Suprapubic skin (tissue), 4 donors: ENCODE measurements around the gene FOXN1. TPM values are rescaled to one million over a fixed set of nuclear protein-coding genes. Genes with fewer than 3 reads are reported as not detected.
"Not testable (repeated sequence)": the region's sequence is repeated elsewhere in the genome, so short reads cannot be mapped to it uniquely, and the experiment has no call there.

Experiments
- DNase-seq, 2 donors: peaks; one replicate each; pipeline ENCODE4 v3.0.0-alpha.2; 2019; ENCODE audit warnings: low spot score in 2 of 2
- H3K27ac ChIP-seq: fragments of 200-600 bp; sonication (generic); one replicate; pipeline ENCODE4 v1.5.1; 2019
- H3K27me3 ChIP-seq: fragments of 200-600 bp; sonication (generic); one replicate; pipeline ENCODE4 v1.5.1; 2019
- H3K36me3 ChIP-seq: fragments of 200-600 bp; sonication (generic); one replicate; pipeline ENCODE4 v1.5.1; 2019
- H3K4me1 ChIP-seq: fragments of 200-600 bp; sonication (generic); one replicate; pipeline ENCODE4 v1.5.1; 2019
- H3K4me3 ChIP-seq: fragments of 200-600 bp; sonication (generic); one replicate; pipeline ENCODE4 v1.5.1; 2019; ENCODE audit warnings: mild to moderate bottlenecking
- H3K9me3 ChIP-seq: fragments of 200-600 bp; sonication (generic); one replicate; pipeline ENCODE4 v1.5.1; 2019
- CTCF ChIP-seq, 2 donors: fragments of 200-600 bp in 1 of 2; fragments of 450-650 bp in 1 of 2; sonication (generic) in 1 of 2; IDR thresholded peaks; one replicate each; pipeline ENCODE4 v1.5.1; 2016 to 2019; ENCODE audit warnings: antibody characterized with exemption in 2 of 2, mild to moderate bottlenecking in 1 of 2, moderate library complexity in 1 of 2
- EP300 ChIP-seq: sonication (generic); formaldehyde crosslinking; IDR thresholded peaks from one replicate; pipeline ENCODE4 v1.6.1; 2017; ENCODE audit warnings: antibody characterized with exemption
- POLR2A ChIP-seq, 2 donors: fragments of 450-650 bp; IDR thresholded peaks; one replicate each; pipeline ENCODE4 v1.6.1; 2017; ENCODE audit warnings: antibody characterized with exemption in 2 of 2, mild to moderate bottlenecking in 2 of 2, moderate library complexity in 2 of 2
- POLR2AphosphoS5 ChIP-seq, 3 donors: sonication (generic); formaldehyde crosslinking; IDR thresholded peaks; one replicate each; pipeline ENCODE4 v1.6.1; 2017; ENCODE audit warnings: antibody characterized with exemption in 3 of 3
- WGBS: methylation state at CpG from one replicate; pipeline ENCODE4 v1.1.5; 2018; 5-methylcytosine and 5-hydroxymethylcytosine counted together
- total RNA-seq, 4 donors: library from RNA; depleted of rRNA; stranded (reverse); fragments of >200 nt; gene quantifications; one replicate each; pipeline ENCODE4 v1.1.0, GENCODE V29; 2016

The FOXN1 gene
- 10 to 100 TPM; 37.4 to 48.3 (median 38.3) TPM for total RNA-seq

- Histone ChIP-seq H3K27ac (peak within 1 kb of the TSS; percentile 79), H3K27me3 (peaks cover 15% of the 10 kb centered on the region), H3K9me3 (no peaks in the 10 kb centered on the region), H3K4me1 (peaks cover 48% of the 10 kb centered on the region), H3K4me3 (peak within 1 kb of the TSS; percentile 39), H3K36me3 (no peaks in the 10 kb centered on the region)
- no peak for TF ChIP-seq EP300
- no peak for TF ChIP-seq POLR2A (IDR thresholded peaks at IDR 0.05)
- no peak for DNase-seq
- WGBS: 61% methylated on average over 8 of the region's 28 CpGs
Observed at GRCh38 chr17:28505986-28506665, at the start of gene FOXN1. Gene FOXN1, plus strand, starts transcription at chr17:28506348. Its CDS starts 17,622 bp downstream, at chr17:28523970.

DNA sequence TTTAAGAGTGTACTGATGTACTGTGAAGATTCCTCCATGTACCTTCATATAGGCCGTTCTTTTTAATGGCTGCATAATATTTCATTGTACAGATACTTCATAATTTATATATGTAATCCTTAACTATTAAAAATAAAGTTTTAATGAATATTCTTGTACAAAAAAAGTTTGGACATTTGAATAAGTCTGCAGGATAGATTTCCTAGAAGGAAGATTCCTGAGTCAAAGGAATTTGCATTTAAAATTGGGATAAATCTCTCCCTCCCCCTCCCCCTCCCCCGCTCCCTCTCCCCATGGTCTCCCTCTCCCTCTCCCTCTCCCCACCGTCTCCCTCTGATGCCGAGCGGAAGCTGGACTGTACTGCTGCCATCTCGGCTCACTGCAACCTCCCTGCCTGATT lies 48.3 kb upstream of the FOXN1 start:
- no peak for DNase-seq
- no peak for TF ChIP-seq CTCF (IDR thresholded peaks at IDR 0.05)
- no peak for TF ChIP-seq POLR2A (IDR thresholded peaks at IDR 0.05)
- no peak for TF ChIP-seq POLR2AphosphoS5 (IDR thresholded peaks at IDR 0.05)
- TF ChIP-seq EP300: no peak
- Histone ChIP-seq H3K9me3 (no peaks in the 10 kb centered on the region), H3K4me1 (no peaks in the 10 kb centered on the region), H3K27ac (no peak overlapping the region), H3K4me3 (no peak overlapping the region), H3K36me3 (no peaks in the 10 kb centered on the region), H3K27me3 (no peaks in the 10 kb centered on the region)
- WGBS: 91% methylated on average over 6 of the region's 6 CpGs

DNA sequence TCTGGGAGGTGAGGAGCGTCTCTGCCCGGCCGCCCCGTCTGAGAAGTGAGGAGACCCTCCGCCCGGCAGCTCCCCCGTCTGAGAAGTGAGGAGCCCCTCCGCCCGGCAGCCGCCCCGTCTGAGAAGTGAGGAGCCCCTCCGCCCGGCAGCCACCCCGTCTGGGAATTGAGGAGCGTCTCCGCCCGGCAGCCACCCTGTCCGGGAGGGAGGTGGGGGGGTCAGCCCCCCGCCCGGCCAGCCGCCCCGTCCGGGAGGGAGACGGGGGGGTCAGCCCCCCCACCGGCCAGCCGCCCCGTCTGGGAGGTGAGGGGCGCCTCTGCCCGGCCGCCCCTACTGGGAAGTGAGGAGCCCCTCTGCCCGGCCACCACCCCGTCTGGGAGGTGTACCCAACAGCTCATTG lies 47.3 kb upstream of the FOXN1 start:
- H3K27me3 ChIP-seq, H3K27ac ChIP-seq, H3K4me3 ChIP-seq, H3K36me3 ChIP-seq, DNase-seq, H3K9me3 ChIP-seq, H3K4me1 ChIP-seq: not testable (repeated sequence)
- no CpG with 5 or more reads among the region's 32 CpGs for WGBS

GRCh38 chr17:28460901-28461300 lies 45.2 kb upstream of the FOXN1 start:
- H3K36me3 ChIP-seq: no peaks in the 10 kb centered on the region
- no peak for TF ChIP-seq EP300
- TF ChIP-seq CTCF (IDR thresholded peaks at IDR 0.05): no peak
- TF ChIP-seq POLR2A (IDR thresholded peaks at IDR 0.05): no peak
- TF ChIP-seq POLR2AphosphoS5 (IDR thresholded peaks at IDR 0.05): no peak
- H3K27ac ChIP-seq: no peak overlapping the region
- no peaks in the 10 kb centered on the region for H3K9me3 ChIP-seq
- WGBS: 88% methylated on average over 8 of the region's 10 CpGs
- H3K27me3 ChIP-seq: peaks cover 6% of the 10 kb centered on the region
- no peak overlapping the region for H3K4me3 ChIP-seq
- peaks cover 4% of the 10 kb centered on the region for H3K4me1 ChIP-seq
- peak in 1 of 2 donors; percentile 62 for DNase-seq

DNA sequence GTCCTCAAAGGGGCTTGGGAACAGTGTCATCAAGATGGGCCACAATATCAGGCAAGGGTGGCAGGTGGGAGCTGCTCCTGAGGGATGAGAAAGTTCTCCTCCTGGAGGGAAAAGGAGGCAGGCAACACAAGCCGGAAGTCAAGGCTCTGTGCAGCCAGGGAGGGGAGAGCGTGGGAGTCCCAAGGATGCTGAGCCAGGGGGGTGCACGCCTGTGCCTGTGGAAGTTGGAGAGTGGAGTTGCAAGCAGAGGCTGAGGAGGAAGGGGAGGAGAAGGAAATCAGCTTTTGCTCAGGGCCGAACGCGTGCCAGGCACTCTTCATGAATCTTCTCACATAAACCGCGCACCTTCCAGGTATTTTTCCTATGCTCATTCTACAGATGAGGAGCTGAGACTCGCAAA lies 40.1 kb upstream of the FOXN1 start:
- 65% methylated on average over 9 of the region's 9 CpGs for WGBS
- no peak overlapping the region for H3K27ac ChIP-seq

More for the DNA sequence above, 40.1 kb upstream of the FOXN1 start:
- Histone ChIP-seq H3K27me3 (peaks cover 6% of the 10 kb centered on the region), H3K36me3 (no peaks in the 10 kb centered on the region), H3K4me1 (peaks cover 4% of the 10 kb centered on the region), H3K4me3 (no peak overlapping the region), H3K9me3 (no peaks in the 10 kb centered on the region)
- DNase-seq: peak in 1 of 2 donors; percentile 70
- no peak for TF ChIP-seq EP300
- no peak for TF ChIP-seq POLR2A (IDR thresholded peaks at IDR 0.05)
- TF ChIP-seq POLR2AphosphoS5 (IDR thresholded peaks at IDR 0.05): no peak
- TF ChIP-seq CTCF (IDR thresholded peaks at IDR 0.05): no peak
